D721Med (cell line): Measurements from ENCODE around the gene CNTD1.
A peak's percentile ranks its signal among the peaks of the same experiment; 100 is the strongest.

Experiments used
- DNase-seq: peaks from one replicate; pipeline ENCODE4 v3.0.0; 2011; ENCODE audit warnings: low spot score; ENCODE audit not compliant: insufficient read length
- FAIRE-seq: peaks from 2 replicates; lab custom pipeline; 2011; peaks lifted over from hg19 to GRCh38; lab: Jason Lieb, UNC
- TF ChIP-seq, protein P1 (sequence below): IDR thresholded peaks from 2 replicates; pipeline ENCODE4 v1.5.1; 2012; ENCODE audit warnings: mild to moderate bottlenecking, control low read depth; ENCODE audit not compliant: insufficient read depth; ENCODE audit errors: missing control alignments

Gene CNTD1

DNA sequence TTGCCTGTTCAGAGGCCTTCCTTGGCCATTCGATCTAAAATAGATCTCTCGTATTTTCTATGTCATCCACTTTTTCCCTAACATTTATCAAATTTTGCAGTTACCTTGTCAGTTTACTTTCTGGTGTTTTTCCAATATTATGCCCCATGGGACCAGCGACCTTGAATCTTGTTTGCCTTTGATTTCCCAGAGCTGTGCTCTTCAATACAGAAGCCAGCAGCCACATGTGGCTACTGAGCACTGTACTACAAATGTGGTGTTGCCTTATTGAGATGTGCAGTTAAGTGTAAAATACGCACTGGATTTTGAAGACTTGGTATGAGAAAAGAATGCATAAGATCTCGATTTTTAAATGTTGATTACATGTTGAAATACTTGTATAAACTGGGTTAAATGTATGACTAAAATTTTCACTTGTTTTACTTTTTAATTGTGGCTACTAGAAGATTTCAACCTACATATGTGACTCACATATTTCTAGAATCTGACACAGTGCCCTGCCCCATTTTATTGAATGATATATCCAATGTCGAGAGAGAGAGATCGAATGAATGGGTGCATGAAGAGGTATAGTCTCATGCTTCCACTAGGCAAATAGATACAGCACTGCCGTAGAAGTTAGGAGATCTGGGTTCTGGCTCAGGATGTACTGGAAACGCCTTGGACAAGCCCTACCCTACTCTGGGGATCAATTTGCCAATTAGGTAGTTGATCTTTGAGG is 33.7 kb downstream of the CNTD1 start:
- FAIRE-seq, result no peak
- no peak for DNase-seq
- TF ChIP-seq, protein P1, sequence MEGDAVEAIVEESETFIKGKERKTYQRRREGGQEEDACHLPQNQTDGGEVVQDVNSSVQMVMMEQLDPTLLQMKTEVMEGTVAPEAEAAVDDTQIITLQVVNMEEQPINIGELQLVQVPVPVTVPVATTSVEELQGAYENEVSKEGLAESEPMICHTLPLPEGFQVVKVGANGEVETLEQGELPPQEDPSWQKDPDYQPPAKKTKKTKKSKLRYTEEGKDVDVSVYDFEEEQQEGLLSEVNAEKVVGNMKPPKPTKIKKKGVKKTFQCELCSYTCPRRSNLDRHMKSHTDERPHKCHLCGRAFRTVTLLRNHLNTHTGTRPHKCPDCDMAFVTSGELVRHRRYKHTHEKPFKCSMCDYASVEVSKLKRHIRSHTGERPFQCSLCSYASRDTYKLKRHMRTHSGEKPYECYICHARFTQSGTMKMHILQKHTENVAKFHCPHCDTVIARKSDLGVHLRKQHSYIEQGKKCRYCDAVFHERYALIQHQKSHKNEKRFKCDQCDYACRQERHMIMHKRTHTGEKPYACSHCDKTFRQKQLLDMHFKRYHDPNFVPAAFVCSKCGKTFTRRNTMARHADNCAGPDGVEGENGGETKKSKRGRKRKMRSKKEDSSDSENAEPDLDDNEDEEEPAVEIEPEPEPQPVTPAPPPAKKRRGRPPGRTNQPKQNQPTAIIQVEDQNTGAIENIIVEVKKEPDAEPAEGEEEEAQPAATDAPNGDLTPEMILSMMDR, result no peak

DNA sequence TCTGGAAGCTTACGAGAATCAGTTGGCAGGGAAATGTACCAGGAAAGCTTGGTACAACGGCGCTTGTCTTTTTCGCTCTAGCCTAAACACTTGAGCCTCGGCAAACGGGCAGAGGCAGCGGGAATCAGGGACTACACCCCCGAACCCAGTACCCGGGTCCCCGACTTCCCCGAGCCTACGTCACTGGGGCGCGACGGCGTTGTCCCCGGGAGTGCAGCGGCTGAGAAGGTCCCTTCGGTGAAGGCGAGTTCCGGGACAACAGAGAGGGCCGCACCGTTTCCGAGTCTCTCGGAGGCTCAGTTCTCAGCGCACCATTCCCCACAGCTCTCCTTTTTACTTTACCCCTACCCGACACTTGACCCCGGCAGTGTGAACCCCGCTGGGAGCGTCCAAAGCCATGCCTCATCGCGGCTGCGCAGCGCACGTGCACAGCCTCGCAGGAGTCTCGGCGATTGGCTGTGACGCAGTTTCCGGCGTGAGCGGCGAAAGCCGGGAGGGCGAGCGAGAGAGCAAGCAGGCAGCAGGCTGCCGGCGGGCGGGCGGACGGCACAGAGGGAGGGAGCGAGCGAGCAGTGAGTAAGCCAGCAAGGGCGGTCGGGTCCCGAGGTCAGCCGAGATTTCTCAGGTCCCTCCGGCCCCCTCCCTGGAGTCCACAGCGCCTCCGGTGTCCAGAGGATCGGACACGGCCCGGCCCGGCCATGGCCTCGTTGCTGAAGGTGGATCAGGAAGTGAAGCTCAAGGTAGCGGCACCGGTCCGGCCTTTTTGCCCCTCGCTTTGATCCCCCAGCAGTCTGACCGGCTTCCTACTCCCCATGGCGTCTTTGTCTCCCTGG is 34.5 kb downstream of the CNTD1 start, which contains the start of gene PSME3:
Gene PSME3 (plus strand): TSS at position 464 of the 833 bp plus-strand sequence. CDS start 235 bp downstream, at position 699.
- no peak for FAIRE-seq
- TF ChIP-seq, protein P1, result no peak
- peak; percentile 81 for DNase-seq

- TF ChIP-seq, protein P1, result no peak
- no peak for DNase-seq
- FAIRE-seq, result no peak
Observed at GRCh38 chr17:42833767-42834422, 35.2 kb downstream of the CNTD1 start.

- FAIRE-seq (no peak), DNase-seq (no peak)
- TF ChIP-seq, protein P1, result no peak
Observed at GRCh38 chr17:42835732-42836131, 37.1 kb downstream of the CNTD1 start.

DNA sequence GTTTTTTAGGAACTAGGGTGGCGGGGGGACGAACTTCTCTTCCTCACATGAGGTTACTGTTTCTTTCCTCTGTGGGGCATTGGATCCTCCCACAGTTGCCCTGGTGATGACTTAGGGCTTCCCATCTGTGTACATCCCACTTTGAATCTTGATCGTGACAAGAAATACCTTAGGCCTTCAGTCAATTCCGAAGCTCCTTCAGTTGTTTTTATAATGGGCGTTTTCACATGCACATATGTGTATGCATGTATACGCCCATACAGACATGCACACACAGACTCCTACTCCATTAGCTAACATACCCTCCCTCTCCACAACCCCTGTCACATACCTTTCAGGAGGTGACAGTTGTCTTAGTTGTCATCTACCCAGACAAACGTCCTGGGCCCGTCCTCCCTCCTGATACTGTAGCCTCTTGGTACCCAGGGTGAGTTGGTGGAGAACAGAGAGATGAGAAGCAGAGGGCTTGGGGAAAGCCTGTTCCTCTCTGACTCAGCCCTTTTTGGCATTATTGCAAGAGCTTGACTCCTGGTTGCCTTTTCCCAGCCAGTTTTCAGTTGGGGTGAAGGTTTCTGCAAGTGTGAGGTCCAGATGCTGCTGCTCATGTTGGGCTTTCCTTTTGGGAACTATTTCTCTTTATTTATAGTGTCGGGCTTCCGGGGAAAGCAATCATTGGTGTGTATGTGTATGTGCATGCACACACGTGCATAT is 43.5 kb downstream of the CNTD1 start:
- FAIRE-seq, result no peak
- TF ChIP-seq, protein P1, result no peak
- DNase-seq, result no peak

GRCh38 chr17:42843358-42843934 is 44.8 kb downstream of the CNTD1 start:
- peak; percentile 72 for DNase-seq
- FAIRE-seq, result no peak
- TF ChIP-seq, protein P1, result peak; percentile 97
